IPS-20b (cell line): ENCODE data around the gene TGFB2.

Source experiments
- H3K27ac ChIP-seq: one replicate; pipeline ENCODE4 v1.5.1; 2013; ENCODE audit warnings: low read length
- H3K27me3 ChIP-seq: 2 replicates; pipeline ENCODE4 v1.6.1; 2013; ENCODE audit warnings: mild to moderate bottlenecking, low read length, inconsistent platforms; ENCODE audit not compliant: insufficient read depth
- H3K36me3 ChIP-seq: 2 replicates; pipeline ENCODE4 v1.6.1; 2013; ENCODE audit warnings: low read depth, mild to moderate bottlenecking, inconsistent platforms, low read length, moderate library complexity; ENCODE audit not compliant: insufficient read depth
- H3K4me1 ChIP-seq: 2 replicates; pipeline ENCODE4 v1.6.1; 2013; ENCODE audit warnings: mild to moderate bottlenecking, control low read depth, inconsistent platforms, low read length, moderate library complexity; ENCODE audit not compliant: insufficient read depth
- H3K4me3 ChIP-seq: 2 replicates; pipeline ENCODE4 v1.5.1; 2013; ENCODE audit warnings: mild to moderate bottlenecking, low read length, inconsistent platforms
- H3K9ac ChIP-seq: 2 replicates; pipeline ENCODE4 v1.6.1; 2013; ENCODE audit warnings: low read depth, mild to moderate bottlenecking, inconsistent platforms, low read length, moderate library complexity
- H3K9me3 ChIP-seq: 2 replicates; pipeline ENCODE4 v1.6.1; 2013; ENCODE audit warnings: mild to moderate bottlenecking, low read depth, low read length, inconsistent platforms; ENCODE audit not compliant: insufficient read depth

TGFB2 gene

GRCh38 chr1:218365226-218365999 is 20.3 kb downstream of the TGFB2 start:
- no peaks in the 10 kb centered on the region for H3K36me3 ChIP-seq
- H3K27ac ChIP-seq = no peak overlapping the region
- H3K9me3 ChIP-seq = no peaks in the 10 kb centered on the region
- H3K27me3 ChIP-seq = no peaks in the 10 kb centered on the region
- H3K4me3 ChIP-seq = no peak overlapping the region
- no peaks in the 10 kb centered on the region for H3K4me1 ChIP-seq
- H3K9ac ChIP-seq = no peak overlapping the region

- Histone ChIP-seq H3K9ac (no peak overlapping the region), H3K36me3 (no peaks in the 10 kb centered on the region), H3K4me3 (no peak overlapping the region), H3K27me3 (no peaks in the 10 kb centered on the region), H3K4me1 (no peaks in the 10 kb centered on the region), H3K9me3 (no peaks in the 10 kb centered on the region), H3K27ac (no peak overlapping the region)
These were observed 21.4 kb downstream of the TGFB2 start for GRCh38 chr1:218366322-218367052.

GRCh38 chr1:218367118-218367517 is 22.0 kb downstream of the TGFB2 start:
- Histone ChIP-seq H3K36me3 (no peaks in the 10 kb centered on the region), H3K27me3 (no peaks in the 10 kb centered on the region), H3K4me3 (no peak overlapping the region), H3K9me3 (no peaks in the 10 kb centered on the region), H3K9ac (no peak overlapping the region), H3K27ac (no peak overlapping the region), H3K4me1 (no peaks in the 10 kb centered on the region)

- H3K4me3 ChIP-seq = no peak overlapping the region
- no peaks in the 10 kb centered on the region for H3K4me1 ChIP-seq
- no peaks in the 10 kb centered on the region for H3K9me3 ChIP-seq
- no peaks in the 10 kb centered on the region for H3K36me3 ChIP-seq
- no peaks in the 10 kb centered on the region for H3K27me3 ChIP-seq
- no peak overlapping the region for H3K9ac ChIP-seq
- no peak overlapping the region for H3K27ac ChIP-seq
These were observed 23.6 kb downstream of the TGFB2 start for GRCh38 chr1:218368686-218369085.

GRCh38 chr1:218369688-218370511 is 24.8 kb downstream of the TGFB2 start:
- Histone ChIP-seq H3K36me3 (no peaks in the 10 kb centered on the region), H3K9ac (no peak overlapping the region), H3K27me3 (no peaks in the 10 kb centered on the region), H3K9me3 (no peaks in the 10 kb centered on the region), H3K27ac (no peak overlapping the region), H3K4me1 (no peaks in the 10 kb centered on the region), H3K4me3 (no peak overlapping the region)

GRCh38 chr1:218371927-218372672 is 27.0 kb downstream of the TGFB2 start:
- H3K27me3 ChIP-seq = no peaks in the 10 kb centered on the region
- no peak overlapping the region for H3K4me3 ChIP-seq
- H3K9me3 ChIP-seq = no peaks in the 10 kb centered on the region

GRCh38 chr1:218374401-218375353 is 29.5 kb downstream of the TGFB2 start:
- Histone ChIP-seq H3K9ac (no peak overlapping the region), H3K9me3 (no peaks in the 10 kb centered on the region), H3K36me3 (no peaks in the 10 kb centered on the region), H3K27me3 (no peaks in the 10 kb centered on the region), H3K4me1 (no peaks in the 10 kb centered on the region), H3K4me3 (no peak overlapping the region), H3K27ac (no peak overlapping the region)

More at GRCh38 chr1:218371927-218372672, 27.0 kb downstream of the TGFB2 start:
- H3K27ac ChIP-seq = no peak overlapping the region
- H3K36me3 ChIP-seq = no peaks in the 10 kb centered on the region
- H3K9ac ChIP-seq = no peak overlapping the region
- H3K4me1 ChIP-seq = no peaks in the 10 kb centered on the region

GRCh38 chr1:218376722-218377121 is 31.6 kb downstream of the TGFB2 start:
- H3K27me3 ChIP-seq = no peaks in the 10 kb centered on the region
- no peak overlapping the region for H3K27ac ChIP-seq
- no peak overlapping the region for H3K9ac ChIP-seq
- no peaks in the 10 kb centered on the region for H3K4me1 ChIP-seq
- no peaks in the 10 kb centered on the region for H3K9me3 ChIP-seq
- no peaks in the 10 kb centered on the region for H3K36me3 ChIP-seq
- no peak overlapping the region for H3K4me3 ChIP-seq

- Histone ChIP-seq H3K9ac (no peak overlapping the region), H3K27ac (no peak overlapping the region), H3K9me3 (no peaks in the 10 kb centered on the region), H3K4me3 (no peak overlapping the region), H3K27me3 (no peaks in the 10 kb centered on the region), H3K36me3 (no peaks in the 10 kb centered on the region), H3K4me1 (no peaks in the 10 kb centered on the region)
These were observed 32.1 kb downstream of the TGFB2 start for GRCh38 chr1:218377143-218377660.

GRCh38 chr1:218380125-218380977 is 35.2 kb downstream of the TGFB2 start:
- Histone ChIP-seq H3K27ac (no peak overlapping the region), H3K9ac (no peak overlapping the region), H3K36me3 (no peaks in the 10 kb centered on the region), H3K27me3 (no peaks in the 10 kb centered on the region), H3K4me1 (no peaks in the 10 kb centered on the region), H3K9me3 (no peaks in the 10 kb centered on the region), H3K4me3 (no peak overlapping the region)
